ENCODE data around the gene AIMP2.

AIMP2 gene

GRCh38 chr7:6071406-6071805 is 62.3 kb downstream of the AIMP2 start:
- H3K4me3 ChIP-seq (ENCODE audit: low read depth, low read length): no peak overlapping the region
- TF ChIP-seq, protein P1, sequence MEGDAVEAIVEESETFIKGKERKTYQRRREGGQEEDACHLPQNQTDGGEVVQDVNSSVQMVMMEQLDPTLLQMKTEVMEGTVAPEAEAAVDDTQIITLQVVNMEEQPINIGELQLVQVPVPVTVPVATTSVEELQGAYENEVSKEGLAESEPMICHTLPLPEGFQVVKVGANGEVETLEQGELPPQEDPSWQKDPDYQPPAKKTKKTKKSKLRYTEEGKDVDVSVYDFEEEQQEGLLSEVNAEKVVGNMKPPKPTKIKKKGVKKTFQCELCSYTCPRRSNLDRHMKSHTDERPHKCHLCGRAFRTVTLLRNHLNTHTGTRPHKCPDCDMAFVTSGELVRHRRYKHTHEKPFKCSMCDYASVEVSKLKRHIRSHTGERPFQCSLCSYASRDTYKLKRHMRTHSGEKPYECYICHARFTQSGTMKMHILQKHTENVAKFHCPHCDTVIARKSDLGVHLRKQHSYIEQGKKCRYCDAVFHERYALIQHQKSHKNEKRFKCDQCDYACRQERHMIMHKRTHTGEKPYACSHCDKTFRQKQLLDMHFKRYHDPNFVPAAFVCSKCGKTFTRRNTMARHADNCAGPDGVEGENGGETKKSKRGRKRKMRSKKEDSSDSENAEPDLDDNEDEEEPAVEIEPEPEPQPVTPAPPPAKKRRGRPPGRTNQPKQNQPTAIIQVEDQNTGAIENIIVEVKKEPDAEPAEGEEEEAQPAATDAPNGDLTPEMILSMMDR (IDR thresholded peaks at IDR 0.05; ENCODE audit: low read depth, low read length): no peak

All from WI38 (cell line).